NCI-H187 treated with DMSO at 0.1 percent for 48 hours (cell line): Measurements from ENCODE around the gene AP2M1.

Source experiments
- DNase-seq: peaks from one replicate; lab custom pipeline; 2025; lab: John Stamatoyannopoulos, UW

AP2M1 gene

GRCh38 chr3:184228376-184229137, 53.9 kb downstream of the AP2M1 start:
- no peak for DNase-seq

DNA sequence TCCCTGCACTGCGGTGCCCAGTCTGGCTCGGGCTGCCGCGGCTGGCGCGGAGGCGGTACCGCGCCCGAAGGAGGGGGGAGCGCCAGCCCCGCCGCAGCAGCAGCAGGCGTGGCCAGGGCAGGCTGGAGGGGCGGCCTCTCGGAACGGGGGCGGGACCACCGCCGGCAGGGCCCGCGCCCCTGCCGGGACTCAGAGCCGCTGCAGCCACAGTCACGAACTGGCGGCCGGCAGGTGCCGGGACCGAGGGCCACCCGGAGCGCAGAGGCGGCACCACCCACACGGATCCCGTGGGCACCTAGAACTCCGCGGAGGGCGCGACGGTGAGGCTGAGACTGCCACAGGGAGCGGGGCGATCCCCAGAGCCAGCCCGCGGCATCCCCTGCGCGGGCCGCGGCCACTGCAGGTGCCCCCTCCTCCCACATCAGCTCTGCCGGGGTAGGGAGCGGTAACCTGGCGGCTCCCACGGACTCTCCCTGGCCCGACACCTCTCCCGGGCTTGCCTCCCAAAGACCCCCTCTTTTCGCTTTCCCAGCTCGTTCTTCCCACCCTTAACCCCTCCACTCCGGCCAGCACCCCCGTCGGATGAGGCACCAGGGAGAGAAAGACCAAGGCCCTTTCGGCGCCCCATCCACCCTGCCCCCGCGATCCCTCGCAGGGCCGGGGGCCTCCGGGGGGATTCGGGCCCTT, 54.9 kb downstream of the AP2M1 start, which contains the start of gene VWA5B2:
TSS of gene VWA5B2 (plus strand) at position 192 of the 687 bp plus-strand sequence. CDS start 944 bp downstream, outside the sequence.
- peak; percentile 13 for DNase-seq

DNA sequence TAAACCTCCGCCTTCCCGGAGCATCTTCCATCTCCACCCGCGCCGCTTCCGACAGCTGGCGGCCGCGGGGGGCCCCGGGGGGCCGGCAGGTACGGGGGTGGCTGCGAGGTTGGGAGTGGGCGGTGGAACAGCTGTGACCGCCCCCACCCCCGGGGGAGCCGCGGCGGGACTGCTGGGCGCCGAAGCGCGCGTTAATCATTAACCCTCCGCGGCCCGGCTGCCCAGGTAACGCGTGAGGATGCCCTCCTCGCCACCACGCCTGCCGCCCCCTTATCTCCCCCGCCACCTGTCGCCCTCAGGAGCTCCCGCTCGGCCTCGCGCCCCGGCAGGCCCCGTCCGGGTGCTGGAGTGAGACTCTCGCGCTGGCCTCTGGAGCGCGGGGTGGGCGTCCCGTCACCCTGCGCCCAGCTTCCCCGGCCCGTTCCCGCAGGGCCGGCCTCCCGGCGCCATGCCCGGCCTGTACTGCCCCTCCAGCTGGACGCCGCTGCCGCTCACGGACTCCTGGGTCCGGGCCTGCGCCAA, 55.5 kb downstream of the AP2M1 start:
- DNase-seq: no peak

- DNase-seq: no peak
Observed at GRCh38 chr3:184230603-184231528, 56.2 kb downstream of the AP2M1 start.

GRCh38 chr3:184231671-184232070, 57.0 kb downstream of the AP2M1 start:
- no peak for DNase-seq

DNA sequence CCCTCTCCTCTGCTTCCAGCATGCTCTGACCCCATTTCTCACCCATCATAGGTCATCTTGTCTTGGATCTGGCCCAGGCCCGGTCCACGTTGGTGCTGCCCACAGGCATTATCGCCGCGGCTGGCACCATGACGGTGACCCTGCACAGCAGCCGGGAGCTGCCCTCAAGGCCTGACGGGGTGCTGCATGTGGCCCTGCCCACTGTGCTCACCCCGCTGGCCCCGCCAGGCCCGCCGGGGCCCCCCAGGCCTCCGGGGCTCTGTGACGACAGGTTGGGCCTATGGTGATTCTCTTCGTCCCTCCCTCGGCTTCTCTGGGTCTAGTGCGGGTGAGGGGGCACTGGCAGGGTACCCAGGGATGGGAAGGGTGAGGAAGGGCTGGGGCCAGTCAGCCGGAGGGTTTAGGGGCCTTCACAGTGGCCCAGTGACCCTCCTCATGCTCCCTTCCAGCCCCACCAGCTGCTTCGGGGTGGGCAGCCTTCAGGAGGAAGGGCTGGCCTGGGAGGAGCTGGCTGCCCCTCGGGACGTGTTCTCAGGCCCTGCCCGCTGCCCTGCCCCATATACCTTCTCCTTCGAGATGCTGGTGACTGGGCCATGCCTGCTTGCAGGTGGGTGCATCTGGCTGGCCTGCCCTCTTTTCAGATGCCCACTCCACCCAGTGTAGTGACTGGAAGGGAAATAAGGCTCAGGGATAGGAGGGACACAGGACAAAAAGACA, 58.6 kb downstream of the AP2M1 start:
- no peak for DNase-seq
